Subcutaneous abdominal adipose tissue (tissue), 5 donors: Measurements from ENCODE around the gene PCDHA13.
A peak's percentile ranks its signal among the peaks of the same experiment; 100 is the strongest.
"Not testable (repeated sequence)": the region's sequence is repeated elsewhere in the genome, so short reads cannot be mapped to it uniquely, and the experiment has no call there.

Source experiments
- H3K27ac ChIP-seq: one replicate; pipeline ENCODE4 v1.7.0; 2013; ENCODE audit warnings: low read depth, mild to moderate bottlenecking, inconsistent platforms, low read length, moderate library complexity
- H3K27me3 ChIP-seq, 5 donors: one replicate each; pipeline ENCODE4 v1.7.0; 2013; ENCODE audit warnings: low read length in 5 of 5, inconsistent platforms in 1 of 5; ENCODE audit not compliant: control insufficient read depth in 5 of 5, insufficient read depth in 4 of 5
- H3K36me3 ChIP-seq, 5 donors: one replicate each; pipeline ENCODE4 v1.7.0; 2013; ENCODE audit warnings: low read length in 5 of 5; ENCODE audit not compliant: control insufficient read depth in 5 of 5, insufficient read depth in 5 of 5
- H3K4me1 ChIP-seq, 5 donors: one replicate each; pipeline ENCODE4 v1.7.0; 2013; ENCODE audit warnings: low read length in 5 of 5, mild to moderate bottlenecking in 3 of 5, moderate library complexity in 1 of 5; ENCODE audit not compliant: control insufficient read depth in 5 of 5, insufficient read depth in 5 of 5
- H3K4me3 ChIP-seq, 5 donors: one replicate each; pipeline ENCODE4 v1.7.0; 2013; ENCODE audit warnings: low read length in 5 of 5, low read depth in 1 of 5
- H3K9ac ChIP-seq, 5 donors: one replicate each; pipeline ENCODE4 v1.7.0; 2013; ENCODE audit warnings: low read length in 5 of 5, mild to moderate bottlenecking in 4 of 5, moderate library complexity in 3 of 5
- H3K9me3 ChIP-seq, 5 donors: one replicate each; pipeline ENCODE4 v1.7.0; 2013; ENCODE audit warnings: low read length in 5 of 5; ENCODE audit not compliant: control insufficient read depth in 5 of 5
- donor health status: healthy.
- donor health status: healthy.
- donor health status: healthy.
- donor health status: healthy.
- donor health status: healthy.

Gene PCDHA13

DNA sequence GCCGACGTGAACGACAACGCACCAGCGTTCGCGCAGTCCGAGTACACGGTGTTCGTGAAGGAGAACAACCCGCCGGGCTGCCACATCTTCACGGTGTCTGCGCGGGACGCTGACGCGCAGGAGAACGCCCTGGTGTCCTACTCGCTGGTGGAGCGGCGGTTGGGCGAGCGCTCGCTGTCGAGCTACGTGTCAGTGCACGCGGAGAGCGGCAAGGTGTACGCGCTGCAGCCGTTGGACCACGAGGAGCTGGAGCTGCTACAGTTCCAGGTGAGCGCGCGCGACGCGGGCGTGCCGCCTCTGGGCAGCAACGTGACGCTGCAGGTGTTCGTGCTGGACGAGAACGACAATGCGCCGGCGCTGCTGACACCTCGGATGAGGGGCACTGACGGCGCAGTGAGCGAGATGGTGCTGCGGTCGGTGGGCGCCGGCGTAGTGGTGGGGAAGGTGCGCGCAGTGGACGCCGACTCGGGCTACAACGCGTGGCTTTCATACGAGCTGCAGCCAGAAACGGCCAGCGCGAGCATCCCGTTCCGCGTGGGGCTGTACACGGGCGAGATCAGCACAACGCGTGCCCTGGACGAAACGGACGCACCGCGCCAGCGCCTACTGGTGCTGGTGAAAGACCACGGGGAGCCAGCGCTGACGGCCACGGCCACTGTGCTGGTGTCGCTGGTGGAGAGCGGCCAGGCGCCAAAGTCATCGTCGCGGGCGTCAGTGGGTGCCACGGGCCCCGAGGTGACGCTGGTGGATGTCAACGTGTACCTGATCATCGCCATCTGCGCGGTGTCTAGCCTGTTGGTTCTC is 31.9 kb upstream of the PCDHA13 start:
- H3K4me1 ChIP-seq, H3K9ac ChIP-seq, H3K27ac ChIP-seq, H3K36me3 ChIP-seq, H3K27me3 ChIP-seq: not testable (repeated sequence)
- Histone ChIP-seq H3K4me3 (peak overlapping the region in 1 of 5 donors; percentile 22), H3K9me3 (peaks cover 0 to 17% (median 9%) of the 10 kb centered on the region in 5 donors)

DNA sequence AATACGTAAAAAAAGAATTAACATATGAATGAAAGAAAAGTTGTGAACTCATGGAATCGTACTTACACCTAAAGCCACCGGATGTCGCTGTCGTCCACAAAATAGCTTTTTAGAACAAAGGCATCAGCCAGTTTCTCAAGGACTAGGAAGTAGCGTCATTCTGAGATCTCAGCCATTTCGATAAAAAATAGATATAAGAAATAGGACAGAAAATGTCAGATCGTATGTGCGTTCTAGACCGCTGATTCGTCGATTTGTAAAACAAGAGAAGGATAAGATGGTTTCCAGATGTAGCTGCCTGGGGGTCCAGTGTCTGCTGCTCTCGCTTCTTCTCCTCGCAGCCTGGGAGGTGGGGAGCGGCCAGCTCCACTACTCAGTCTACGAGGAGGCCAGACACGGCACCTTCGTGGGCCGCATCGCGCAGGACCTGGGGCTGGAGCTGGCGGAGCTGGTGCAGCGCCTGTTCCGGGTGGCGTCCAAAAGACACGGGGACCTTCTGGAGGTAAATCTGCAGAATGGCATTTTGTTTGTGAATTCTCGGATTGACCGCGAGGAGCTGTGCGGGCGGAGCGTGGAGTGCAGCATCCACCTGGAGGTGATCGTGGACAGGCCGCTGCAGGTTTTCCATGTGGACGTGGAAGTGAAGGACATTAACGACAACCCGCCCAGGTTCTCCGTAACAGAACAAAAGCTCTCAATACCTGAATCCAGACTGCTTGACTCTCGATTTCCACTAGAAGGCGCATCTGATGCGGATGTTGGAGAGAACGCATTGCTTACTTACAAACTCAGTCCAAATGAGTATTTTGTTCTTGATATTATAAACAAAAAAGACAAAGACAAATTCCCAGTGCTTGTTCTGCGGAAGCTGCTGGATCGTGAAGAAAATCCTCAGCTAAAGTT is 25.9 kb upstream of the PCDHA13 start, which contains the start of gene PCDHA10:
Gene PCDHA10 (plus strand): TSS at position 126 of the 903 bp plus-strand sequence. CDS start 152 bp downstream, at position 278.
- H3K27ac ChIP-seq = no peak within 1 kb of the TSS
- H3K36me3 ChIP-seq = no peaks in the 10 kb centered on the region
- peak within 1 kb of the TSS in 4 of 5 donors; percentile 37 to 57 (median 42) for H3K4me3 ChIP-seq
- H3K9ac ChIP-seq = no peak within 1 kb of the TSS
- H3K27me3 ChIP-seq = peaks cover 0 to 7% (median 0%) of the 10 kb centered on the region in 5 donors
- peaks cover 0 to 19% (median 13%) of the 10 kb centered on the region in 5 donors for H3K9me3 ChIP-seq
- H3K4me1 ChIP-seq = no peaks in the 10 kb centered on the region

DNA sequence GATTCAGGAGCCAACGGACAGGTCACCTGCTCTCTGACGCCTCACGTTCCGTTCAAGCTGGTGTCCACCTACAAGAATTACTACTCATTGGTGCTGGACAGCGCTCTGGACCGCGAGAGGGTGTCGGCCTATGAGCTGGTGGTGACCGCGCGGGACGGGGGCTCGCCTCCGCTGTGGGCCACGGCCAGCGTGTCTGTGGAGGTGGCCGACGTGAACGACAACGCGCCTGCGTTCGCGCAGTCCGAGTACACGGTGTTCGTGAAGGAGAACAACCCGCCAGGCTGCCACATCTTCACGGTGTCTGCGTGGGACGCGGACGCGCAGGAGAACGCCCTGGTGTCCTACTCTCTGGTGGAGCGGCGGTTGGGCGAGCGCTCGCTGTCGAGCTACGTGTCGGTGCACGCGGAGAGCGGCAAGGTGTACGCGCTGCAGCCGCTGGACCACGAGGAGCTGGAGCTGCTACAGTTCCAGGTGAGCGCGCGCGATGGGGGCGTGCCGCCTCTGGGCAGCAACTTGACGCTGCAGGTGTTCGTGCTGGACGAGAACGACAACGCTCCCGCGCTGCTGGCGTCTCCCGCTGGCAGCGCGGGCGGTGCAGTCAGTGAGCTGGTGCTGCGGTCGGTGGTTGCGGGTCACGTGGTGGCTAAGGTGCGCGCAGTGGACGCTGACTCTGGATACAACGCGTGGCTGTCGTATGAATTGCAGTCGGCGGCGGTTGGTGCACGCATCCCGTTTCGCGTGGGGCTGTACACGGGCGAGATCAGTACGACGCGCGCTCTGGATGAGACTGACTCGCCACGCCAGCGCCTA is 24.5 kb upstream of the PCDHA13 start:
- Histone ChIP-seq H3K4me3 (peak overlapping the region in 1 of 5 donors; percentile 29), H3K9me3 (peaks cover 0 to 29% (median 20%) of the 10 kb centered on the region in 5 donors)

DNA sequence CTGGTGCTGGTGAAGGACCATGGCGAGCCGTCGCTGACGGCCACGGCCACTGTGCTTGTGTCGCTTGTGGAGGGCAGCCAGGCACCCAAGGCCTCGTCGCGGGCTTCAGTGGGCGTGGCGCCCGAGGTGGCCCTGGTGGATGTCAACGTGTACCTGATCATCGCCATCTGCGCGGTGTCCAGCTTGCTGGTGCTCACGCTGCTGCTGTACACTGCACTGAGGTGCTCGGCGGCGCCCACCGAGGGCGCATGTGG is 24.0 kb upstream of the PCDHA13 start:
- Histone ChIP-seq H3K27me3 (peaks cover 0 to 14% (median 6%) of the 10 kb centered on the region in 5 donors), H3K4me3 (peak overlapping the region in 1 of 5 donors; percentile 29), H3K4me1 (no peaks in the 10 kb centered on the region), H3K27ac (no peak overlapping the region), H3K9ac (no peak overlapping the region), H3K9me3 (peaks cover 0 to 35% (median 26%) of the 10 kb centered on the region in 5 donors), H3K36me3 (no peaks in the 10 kb centered on the region)

More for the DNA sequence above, 24.5 kb upstream of the PCDHA13 start:
- H3K9ac ChIP-seq = no peak overlapping the region
- H3K27me3 ChIP-seq = peaks cover 0 to 14% (median 4%) of the 10 kb centered on the region in 5 donors
- H3K36me3 ChIP-seq = no peaks in the 10 kb centered on the region
- no peak overlapping the region for H3K27ac ChIP-seq
- no peaks in the 10 kb centered on the region for H3K4me1 ChIP-seq

DNA sequence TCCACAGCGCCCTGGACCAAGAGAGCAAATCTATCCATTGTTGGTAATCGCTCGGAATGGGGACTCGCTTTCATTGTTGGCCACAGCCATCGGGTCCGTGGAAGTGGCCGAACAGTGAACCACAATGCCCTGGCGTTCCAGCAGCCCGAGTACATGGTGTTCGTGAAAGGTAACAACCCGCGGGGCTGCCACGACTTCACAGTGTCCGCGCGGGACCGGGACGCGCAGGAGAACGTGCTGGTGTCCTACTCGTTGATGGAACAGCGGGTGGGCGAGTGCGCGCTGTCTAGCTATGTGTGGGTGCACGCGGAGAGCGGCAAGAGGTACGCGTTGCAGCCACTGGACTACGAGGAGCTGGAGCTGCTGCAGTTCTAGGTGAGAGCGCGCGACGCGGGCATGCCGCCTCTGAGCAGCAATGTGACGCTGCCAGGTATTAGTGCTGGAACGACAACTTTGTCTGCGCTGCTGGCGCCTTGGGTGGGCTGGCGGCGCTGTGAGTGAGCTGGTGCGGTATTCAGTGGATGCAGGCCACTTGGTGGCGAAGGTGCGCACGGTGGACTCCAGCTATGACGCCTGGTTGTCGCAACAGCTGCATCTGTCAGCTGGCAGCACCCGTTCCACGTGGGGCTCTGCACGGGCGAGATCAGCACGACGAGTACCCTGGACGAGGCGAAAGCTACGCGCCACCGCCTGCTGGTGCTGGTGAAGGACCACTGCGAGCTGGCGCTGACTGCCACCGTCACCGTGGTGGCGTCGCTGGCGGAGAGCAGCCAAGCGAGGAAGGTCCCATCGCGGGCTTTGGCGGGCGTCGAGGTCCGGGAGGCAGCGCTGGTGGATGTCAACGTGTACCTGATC is 19.3 kb upstream of the PCDHA13 start:
- Histone ChIP-seq H3K27me3 (peaks cover 0 to 13% (median 10%) of the 10 kb centered on the region in 5 donors), H3K9ac (no peak overlapping the region), H3K27ac (no peak overlapping the region), H3K4me3 (no peak overlapping the region), H3K4me1 (no peaks in the 10 kb centered on the region), H3K9me3 (peaks cover 0 to 28% (median 21%) of the 10 kb centered on the region in 5 donors), H3K36me3 (no peaks in the 10 kb centered on the region)

DNA sequence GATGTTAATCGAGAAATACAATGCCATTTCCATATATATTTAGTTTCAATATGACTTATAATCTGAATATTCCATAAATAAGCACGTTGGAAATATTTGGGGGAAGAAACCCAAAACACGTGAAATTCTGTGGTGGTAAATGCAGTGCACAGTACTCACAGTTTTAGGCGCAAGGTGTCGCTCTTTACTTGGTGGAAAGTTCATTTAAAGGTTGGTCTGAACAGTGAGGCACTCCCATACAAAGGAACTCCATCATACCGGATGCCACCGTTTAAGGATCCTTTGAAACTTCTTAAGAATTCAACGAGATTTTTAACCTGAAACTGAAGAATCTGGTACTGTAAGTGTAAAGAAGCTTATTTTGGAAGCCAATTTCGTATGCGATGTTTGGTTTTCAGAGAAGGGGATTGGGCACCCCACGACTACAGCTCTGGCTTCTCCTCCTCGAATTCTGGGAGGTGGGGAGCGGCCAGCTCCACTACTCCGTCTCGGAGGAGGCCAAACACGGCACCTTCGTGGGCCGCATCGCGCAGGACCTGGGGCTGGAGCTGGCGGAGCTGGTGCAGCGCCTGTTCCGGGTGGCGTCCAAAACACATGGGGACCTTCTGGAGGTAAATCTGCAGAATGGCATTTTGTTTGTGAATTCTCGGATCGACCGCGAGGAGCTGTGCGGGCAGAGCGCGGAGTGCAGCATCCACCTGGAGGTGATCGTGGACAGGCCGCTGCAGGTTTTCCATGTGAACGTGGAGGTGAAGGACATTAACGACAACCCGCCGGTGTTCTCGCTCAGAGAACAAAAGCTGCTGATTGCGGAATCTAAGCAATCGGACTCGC is 13.0 kb upstream of the PCDHA13 start, which contains the start of gene PCDHA11:
Gene PCDHA11 (plus strand): TSS at position 237 of the 834 bp plus-strand sequence. CDS start 147 bp downstream, at position 384.
- H3K9ac ChIP-seq = no peak within 1 kb of the TSS
- peaks cover 0 to 13% (median 4%) of the 10 kb centered on the region in 5 donors for H3K27me3 ChIP-seq
- H3K4me3 ChIP-seq = peak within 1 kb of the TSS in 3 of 5 donors; percentile 17 to 42 (median 22)
- no peaks in the 10 kb centered on the region for H3K36me3 ChIP-seq
- H3K4me1 ChIP-seq = no peaks in the 10 kb centered on the region
- peaks cover 2 to 23% (median 15%) of the 10 kb centered on the region in 5 donors for H3K9me3 ChIP-seq
- no peak within 1 kb of the TSS for H3K27ac ChIP-seq

DNA sequence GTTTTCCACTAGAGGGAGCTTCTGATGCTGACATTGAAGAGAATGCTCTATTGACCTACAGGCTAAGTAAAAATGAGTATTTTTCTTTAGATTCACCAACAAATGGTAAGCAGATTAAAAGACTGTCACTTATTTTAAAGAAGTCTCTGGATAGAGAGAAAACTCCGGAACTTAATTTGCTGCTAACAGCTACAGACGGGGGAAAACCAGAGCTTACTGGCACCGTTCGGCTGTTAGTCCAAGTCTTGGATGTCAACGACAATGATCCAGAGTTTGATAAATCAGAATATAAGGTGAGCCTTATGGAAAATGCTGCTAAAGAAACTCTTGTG is 12.4 kb upstream of the PCDHA13 start:
- Histone ChIP-seq H3K4me1 (no peaks in the 10 kb centered on the region), H3K27ac (no peak overlapping the region), H3K4me3 (peak overlapping the region in 2 of 5 donors; percentile 22 to 27), H3K27me3 (peaks cover 0 to 13% (median 4%) of the 10 kb centered on the region in 5 donors), H3K36me3 (no peaks in the 10 kb centered on the region), H3K9ac (no peak overlapping the region), H3K9me3 (peaks cover 2 to 23% (median 15%) of the 10 kb centered on the region in 5 donors)

DNA sequence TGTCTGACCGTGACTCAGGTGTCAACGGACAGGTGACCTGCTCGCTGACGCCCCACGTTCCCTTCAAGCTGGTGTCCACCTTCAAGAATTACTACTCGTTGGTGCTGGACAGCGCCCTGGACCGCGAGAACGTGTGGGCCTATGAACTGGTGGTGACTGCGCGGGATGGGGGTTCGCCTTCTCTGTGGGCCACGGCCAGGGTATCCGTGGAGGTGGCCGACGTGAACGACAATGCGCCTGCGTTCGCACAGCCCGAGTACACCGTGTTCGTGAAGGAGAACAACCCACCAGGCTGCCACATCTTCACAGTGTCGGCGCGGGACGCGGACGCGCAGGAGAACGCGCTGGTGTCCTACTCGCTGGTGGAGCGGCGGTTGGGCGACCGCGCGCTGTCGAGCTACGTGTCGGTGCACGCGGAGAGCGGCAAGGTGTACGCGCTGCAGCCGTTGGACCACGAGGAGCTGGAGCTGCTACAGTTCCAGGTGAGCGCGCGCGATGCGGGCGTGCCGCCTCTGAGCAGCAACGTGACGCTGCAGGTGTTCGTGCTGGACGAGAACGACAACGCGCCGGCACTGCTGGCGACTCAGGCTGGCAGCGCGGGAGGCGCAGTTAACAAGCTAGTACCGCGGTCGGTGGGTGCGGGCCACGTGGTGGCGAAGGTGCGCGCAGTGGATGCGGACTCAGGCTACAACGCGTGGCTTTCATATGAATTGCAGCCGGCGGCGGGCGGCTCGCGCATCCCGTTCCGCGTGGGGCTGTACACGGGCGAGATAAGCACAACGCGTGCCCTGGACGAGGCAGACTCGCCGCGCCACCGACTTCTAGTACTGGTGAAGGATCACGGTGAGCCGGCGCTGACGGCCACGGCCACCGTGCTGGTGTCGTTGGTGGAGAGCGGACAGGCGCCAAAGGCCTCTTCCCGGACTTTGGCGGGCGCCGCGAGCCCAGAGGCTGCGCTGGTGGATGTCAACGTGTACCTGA is 11.4 kb upstream of the PCDHA13 start:
- peaks cover 4 to 23% (median 18%) of the 10 kb centered on the region in 5 donors for H3K9me3 ChIP-seq
- no peak overlapping the region for H3K27ac ChIP-seq
- no peaks in the 10 kb centered on the region for H3K4me1 ChIP-seq
- no peak overlapping the region for H3K9ac ChIP-seq
- peak overlapping the region in 1 of 5 donors; percentile 25 for H3K4me3 ChIP-seq
- H3K27me3 ChIP-seq = peaks cover 0 to 16% (median 4%) of the 10 kb centered on the region in 5 donors
- no peaks in the 10 kb centered on the region for H3K36me3 ChIP-seq
